ENCODE results near the gene LARP6.

The LARP6 gene

GRCh38 chr15:70792171-70792573 is 61.8 kb downstream of the LARP6 start:
- no peak for DNase-seq

- DNase-seq: no peak
Measured at GRCh38 chr15:70791259-70791658, 62.7 kb downstream of the LARP6 start.

GRCh38 chr15:70789213-70789612 is 64.7 kb downstream of the LARP6 start:
- DNase-seq: no peak

- no peak for DNase-seq
Measured at GRCh38 chr15:70788114-70789049, 65.6 kb downstream of the LARP6 start.

GRCh38 chr15:70786996-70787395 is 67.0 kb downstream of the LARP6 start:
- no peak for DNase-seq

GRCh38 chr15:70783610-70784022 is 70.3 kb downstream of the LARP6 start:
- no peak for DNase-seq

- no peak for DNase-seq
Measured at GRCh38 chr15:70783041-70783440, 70.9 kb downstream of the LARP6 start.

- no peak for DNase-seq
Measured at GRCh38 chr15:70781236-70781635, 72.7 kb downstream of the LARP6 start.

All from retina (tissue), 1 donor.